Thyroid gland (tissue), 4 donors: ENCODE data around the gene FRS3. TPM values are rescaled to one million over a fixed set of nuclear protein-coding genes. Genes with fewer than 3 reads are reported as not detected.

Experiments used
- DNase-seq, 2 donors: peaks; one replicate each; pipeline ENCODE4 v3.0.0-alpha.2; 2019
- H3K27ac ChIP-seq, 3 donors: fragments of 200-600 bp; sonication (generic); 1 replicate in 2 of 3; 2 replicates in 1 of 3; pipeline ENCODE4 v1.5.1; 2016 to 2019; ENCODE audit warnings: mild to moderate bottlenecking in 1 of 3, moderate library complexity in 1 of 3
- H3K27me3 ChIP-seq: fragments of 200-600 bp; sonication (generic); one replicate; pipeline ENCODE4 v1.5.1; 2019
- H3K36me3 ChIP-seq, 2 donors: fragments of 200-600 bp; sonication (generic); one replicate each; pipeline ENCODE4 v1.5.1; 2016 to 2019
- H3K4me1 ChIP-seq, 2 donors: fragments of 200-600 bp; sonication (generic); one replicate each; pipeline ENCODE4 v1.5.1; 2017 to 2019
- H3K4me3 ChIP-seq, 3 donors: fragments of 200-600 bp; sonication (generic); replicated peaks in 1 of 3; 1 replicate in 2 of 3; 2 replicates in 1 of 3; pipeline ENCODE4 v1.5.1; 2016; ENCODE audit warnings: mild to moderate bottlenecking in 1 of 3
- H3K9me3 ChIP-seq: fragments of 200-600 bp; sonication (generic); one replicate; pipeline ENCODE4 v1.5.1; 2017
- POLR2A ChIP-seq, 2 donors: fragments of 450-650 bp; IDR thresholded peaks; one replicate each; pipeline ENCODE4 v1.6.1; 2017; ENCODE audit warnings: antibody characterized with exemption in 2 of 2, mild to moderate bottlenecking in 2 of 2, moderate library complexity in 1 of 2
- WGBS, 2 donors: methylation state at CpG; one replicate each; pipeline ENCODE4 v1.1.5; 2017; 5-methylcytosine and 5-hydroxymethylcytosine counted together
- intact Hi-C: fragments of 100-400 bp; cut with DNase I; formaldehyde crosslinking; loops from one replicate; pipeline ENCODE4 v1.15.1; 2023
- total RNA-seq, 4 donors: library from RNA; depleted of rRNA; stranded (reverse); fragments of >200 nt; gene quantifications; one replicate each; pipeline ENCODE4 v1.2.3, GENCODE V29; 2016
- TF ChIP-seq, protein P1 (sequence below), 6 experiments: fragments of 200-600 bp in 3 of 6; fragments of 450-650 bp in 3 of 6; sonication (generic) in 3 of 6; IDR thresholded peaks; one replicate each; pipeline ENCODE4 v1.5.1; 2016 to 2019; ENCODE audit warnings: antibody characterized with exemption in 6 of 6, mild to moderate bottlenecking in 2 of 6, inconsistent platforms in 1 of 6, moderate library complexity in 1 of 6

FRS3 gene
- total RNA-seq, 4 donors from 2014 or later: 4.0 to 6.7 (median 5.8) TPM

DNA sequence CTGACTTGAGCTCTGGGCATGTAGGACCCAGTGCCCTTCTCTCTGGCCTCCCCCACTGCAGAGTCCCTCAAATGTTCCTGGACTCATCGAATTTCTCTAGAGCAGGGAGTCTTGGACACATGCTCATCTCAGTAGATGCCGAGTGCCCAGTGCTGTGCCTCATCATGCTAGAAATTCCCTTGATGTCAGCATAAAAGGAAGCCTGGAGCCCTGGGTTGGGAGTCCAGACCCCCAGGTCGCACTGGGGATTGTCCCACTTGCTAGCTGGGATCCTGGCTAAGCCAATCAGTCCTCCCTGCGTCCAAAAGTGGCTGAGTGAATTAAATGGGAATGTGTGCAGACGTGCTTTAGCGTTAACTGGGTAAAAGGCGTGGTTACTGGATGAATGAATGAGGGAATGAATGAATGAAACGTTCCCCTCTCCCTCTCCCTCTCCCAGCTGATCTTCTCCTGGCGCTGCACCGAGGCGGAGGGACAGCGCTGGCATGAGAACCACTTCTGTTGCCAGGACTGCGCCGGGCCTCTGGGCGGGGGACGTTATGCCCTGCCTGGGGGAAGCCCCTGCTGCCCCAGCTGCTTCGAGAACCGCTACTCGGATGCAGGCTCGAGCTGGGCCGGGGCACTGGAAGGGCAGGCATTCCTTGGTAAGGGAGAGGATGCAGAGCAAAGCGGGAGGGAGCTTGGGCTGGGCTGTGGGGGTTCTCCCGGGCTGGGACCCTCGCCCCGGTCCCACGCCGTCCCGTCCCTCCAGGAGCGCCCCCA is 6.2 kb upstream of the FRS3 start:
- H3K36me3 ChIP-seq: peaks cover 6 to 10% of the 10 kb centered on the region in 2 donors
- peak overlapping the region in 1 of 3 donors; percentile 72 for H3K4me3 ChIP-seq
- intact Hi-C loops: loop anchor here (5.0 to 10.0 kb wide), 3 partner anchors 136 to 429 kb away; partner anchors contain the start of genes BYSL, MED20 and MRPS10
- WGBS, 2 donors: 24 to 29% methylated on average over 17 to 20 of the region's 29 CpGs
- no peaks in the 10 kb centered on the region for H3K27me3 ChIP-seq
- peak overlapping the region in 2 of 3 donors; percentile 87 to 90 for H3K27ac ChIP-seq
- TF ChIP-seq, protein P1, sequence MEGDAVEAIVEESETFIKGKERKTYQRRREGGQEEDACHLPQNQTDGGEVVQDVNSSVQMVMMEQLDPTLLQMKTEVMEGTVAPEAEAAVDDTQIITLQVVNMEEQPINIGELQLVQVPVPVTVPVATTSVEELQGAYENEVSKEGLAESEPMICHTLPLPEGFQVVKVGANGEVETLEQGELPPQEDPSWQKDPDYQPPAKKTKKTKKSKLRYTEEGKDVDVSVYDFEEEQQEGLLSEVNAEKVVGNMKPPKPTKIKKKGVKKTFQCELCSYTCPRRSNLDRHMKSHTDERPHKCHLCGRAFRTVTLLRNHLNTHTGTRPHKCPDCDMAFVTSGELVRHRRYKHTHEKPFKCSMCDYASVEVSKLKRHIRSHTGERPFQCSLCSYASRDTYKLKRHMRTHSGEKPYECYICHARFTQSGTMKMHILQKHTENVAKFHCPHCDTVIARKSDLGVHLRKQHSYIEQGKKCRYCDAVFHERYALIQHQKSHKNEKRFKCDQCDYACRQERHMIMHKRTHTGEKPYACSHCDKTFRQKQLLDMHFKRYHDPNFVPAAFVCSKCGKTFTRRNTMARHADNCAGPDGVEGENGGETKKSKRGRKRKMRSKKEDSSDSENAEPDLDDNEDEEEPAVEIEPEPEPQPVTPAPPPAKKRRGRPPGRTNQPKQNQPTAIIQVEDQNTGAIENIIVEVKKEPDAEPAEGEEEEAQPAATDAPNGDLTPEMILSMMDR (IDR thresholded peaks at IDR 0.05): no peak
- TF ChIP-seq POLR2A (IDR thresholded peaks at IDR 0.05): no peak
- DNase-seq: peak; percentile 33 to 36
- H3K4me1 ChIP-seq: peaks cover 20 to 33% of the 10 kb centered on the region in 2 donors
- H3K9me3 ChIP-seq: no peaks in the 10 kb centered on the region

- Histone ChIP-seq H3K4me1 (peaks cover 20 to 33% of the 10 kb centered on the region in 2 donors), H3K27ac (no peak overlapping the region), H3K4me3 (no peak overlapping the region), H3K9me3 (no peaks in the 10 kb centered on the region), H3K36me3 (peaks cover 4% of the 10 kb centered on the region in 2 donors), H3K27me3 (no peaks in the 10 kb centered on the region)
- intact Hi-C loops: loop anchor here (5.0 to 10.0 kb wide), 3 partner anchors 137 to 430 kb away; partner anchors contain the start of genes BYSL, MED20 and MRPS10
- TF ChIP-seq POLR2A (IDR thresholded peaks at IDR 0.05): no peak
- TF ChIP-seq, protein P1 (IDR thresholded peaks at IDR 0.05): no peak
- no peak for DNase-seq
- 91 to 95% methylated on average over 10 to 11 of the region's 11 CpGs for WGBS, 2 donors
Observed at GRCh38 chr6:41785254-41785653, 5.6 kb upstream of the FRS3 start.

GRCh38 chr6:41784581-41785171 is 5.0 kb upstream of the FRS3 start:
- no peaks in the 10 kb centered on the region for H3K27me3 ChIP-seq
- intact Hi-C loops: loop anchor here (5.0 to 10.0 kb wide), 4 partner anchors 138 to 430 kb away; partner anchors contain the start of genes BYSL, MED20 and MRPS10
- H3K4me1 ChIP-seq: peaks cover 20 to 33% of the 10 kb centered on the region in 2 donors
- TF ChIP-seq, protein P1 (IDR thresholded peaks at IDR 0.05): no peak
- no peak for TF ChIP-seq POLR2A (IDR thresholded peaks at IDR 0.05)
- no peaks in the 10 kb centered on the region for H3K9me3 ChIP-seq
- no peak overlapping the region for H3K27ac ChIP-seq
- H3K4me3 ChIP-seq: no peak overlapping the region
- no peaks in the 10 kb centered on the region for H3K36me3 ChIP-seq
- DNase-seq: no peak
- WGBS, 2 donors: 67 to 82% methylated on average over 5 of the region's 5 CpGs

DNA sequence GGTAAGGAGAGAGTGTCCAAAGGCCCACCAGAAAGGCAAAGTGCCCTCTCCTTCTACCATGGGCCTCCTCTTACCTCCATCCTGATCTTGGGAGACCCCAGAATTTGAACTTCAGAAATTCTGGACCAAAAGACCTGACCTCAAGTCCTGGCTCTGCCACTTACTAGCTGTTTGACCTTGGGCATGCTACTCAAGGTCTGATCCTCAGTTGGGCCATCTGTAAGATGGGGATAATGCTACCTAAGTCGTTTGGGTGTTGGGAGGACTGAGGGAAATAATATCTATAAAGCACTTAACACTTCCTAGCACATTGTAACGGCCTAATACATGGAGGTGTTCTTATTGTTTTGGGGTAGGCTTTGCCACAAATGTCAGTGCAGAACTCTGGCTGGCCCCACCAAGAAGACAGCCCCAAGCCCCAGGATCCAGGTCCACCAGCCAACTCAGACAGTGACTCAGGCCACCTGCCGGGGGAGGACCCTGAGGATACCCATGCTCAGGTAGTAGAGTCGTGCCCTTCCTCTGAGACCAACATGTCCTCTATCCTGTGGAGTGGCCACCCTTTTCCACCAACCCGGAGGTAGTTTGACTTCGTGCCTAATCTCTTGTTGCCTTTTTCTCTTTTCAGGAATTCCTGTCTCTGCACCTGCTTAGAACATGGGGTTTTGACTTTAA is 3.5 kb upstream of the FRS3 start:
- no peak for DNase-seq
- Histone ChIP-seq H3K4me3 (no peak overlapping the region), H3K9me3 (no peaks in the 10 kb centered on the region), H3K27ac (no peak overlapping the region), H3K36me3 (no peaks in the 10 kb centered on the region), H3K27me3 (no peaks in the 10 kb centered on the region), H3K4me1 (peaks cover 26 to 32% of the 10 kb centered on the region in 2 donors)
- intact Hi-C loops: loop anchor here (5.0 to 10.0 kb wide), 2 partner anchors 259 to 432 kb away; partner anchors contain the start of gene MRPS10
- 81 to 86% methylated on average over 6 of the region's 6 CpGs for WGBS, 2 donors
- TF ChIP-seq POLR2A (IDR thresholded peaks at IDR 0.05): no peak
- TF ChIP-seq, protein P1 (IDR thresholded peaks at IDR 0.05): no peak
